Ascending aorta (tissue), 2 donors: ENCODE measurements around the gene CELF3. TPM values are rescaled to one million over a fixed set of nuclear protein-coding genes. Genes with fewer than 3 reads are reported as not detected.
"Not testable (repeated sequence)": the region's sequence is repeated elsewhere in the genome, so short reads cannot be mapped to it uniquely, and the experiment has no call there.

Experiments
- DNase-seq, 2 donors: peaks; one replicate each; pipeline ENCODE4 v3.0.0-alpha.2; 2019; ENCODE audit warnings: low spot score in 2 of 2
- H3K27ac ChIP-seq, 2 donors: fragments of 200-600 bp; sonication (generic); one replicate each; pipeline ENCODE4 v1.5.1; 2016 to 2017; ENCODE audit warnings: mild to moderate bottlenecking in 1 of 2
- H3K27me3 ChIP-seq: fragments of 200-600 bp; sonication (generic); one replicate; pipeline ENCODE4 v1.5.1; 2017
- H3K36me3 ChIP-seq, 2 donors: fragments of 200-600 bp; sonication (generic); one replicate each; pipeline ENCODE4 v1.5.1; 2016
- H3K4me1 ChIP-seq, 2 donors: fragments of 200-600 bp; sonication (generic); one replicate each; pipeline ENCODE4 v1.5.1; 2016 to 2017; ENCODE audit warnings: mild to moderate bottlenecking in 1 of 2
- H3K4me3 ChIP-seq, 2 donors: fragments of 200-600 bp; sonication (generic); one replicate each; pipeline ENCODE4 v1.5.1; 2016 to 2017; ENCODE audit warnings: mild to moderate bottlenecking in 1 of 2
- H3K9me3 ChIP-seq, 2 donors: fragments of 200-600 bp; sonication (generic); one replicate each; pipeline ENCODE4 v1.5.1; 2016
- intact Hi-C: fragments of 100-400 bp; cut with DNase I; formaldehyde crosslinking; loops from one replicate; pipeline ENCODE4 v1.15.1; 2023
- total RNA-seq: library from RNA; depleted of rRNA; stranded (reverse); fragments of >200 nt; gene quantifications from one replicate; pipeline ENCODE4 v1.1.0, GENCODE V29; 2016
- TF ChIP-seq, protein P1 (sequence below), 3 experiments: fragments of 200-600 bp in 2 of 3; fragments of 450-650 bp in 1 of 3; sonication (generic) in 2 of 3; IDR thresholded peaks; one replicate each; pipeline ENCODE4 v1.5.1; 2016 to 2019; ENCODE audit warnings: antibody characterized with exemption in 3 of 3, mild to moderate bottlenecking in 1 of 3, moderate library complexity in 1 of 3

CELF3 gene
- total RNA-seq, 1 donor from 2014 or later, result not detected

DNA sequence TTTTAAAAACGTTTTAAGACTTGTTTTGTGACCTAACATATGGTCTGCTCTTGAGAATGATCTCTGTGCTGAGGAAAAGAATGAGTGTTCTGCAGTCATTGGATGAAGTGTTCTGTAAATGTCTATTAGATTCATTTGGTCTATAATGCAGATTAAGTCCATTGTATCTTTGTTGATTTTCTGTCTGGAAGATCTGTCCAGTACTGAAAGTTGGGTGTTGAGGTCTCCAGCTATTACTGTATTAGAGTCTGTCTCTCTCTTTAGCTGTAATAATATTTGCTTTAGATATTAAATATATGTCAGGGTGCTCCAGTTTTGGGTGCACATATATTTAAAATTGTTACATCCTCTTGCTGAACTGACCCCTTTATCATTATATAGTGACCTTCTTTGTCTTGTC is 43.2 kb downstream of the CELF3 start:
- Histone ChIP-seq H3K27me3 (no peaks in the 10 kb centered on the region), H3K4me1 (no peaks in the 10 kb centered on the region), H3K9me3 (no peaks in the 10 kb centered on the region), H3K27ac (no peak overlapping the region), H3K4me3 (no peak overlapping the region), H3K36me3 (peaks cover 18 to 26% of the 10 kb centered on the region in 2 donors)
- intact Hi-C loops, result no loop called here
- TF ChIP-seq, protein P1, sequence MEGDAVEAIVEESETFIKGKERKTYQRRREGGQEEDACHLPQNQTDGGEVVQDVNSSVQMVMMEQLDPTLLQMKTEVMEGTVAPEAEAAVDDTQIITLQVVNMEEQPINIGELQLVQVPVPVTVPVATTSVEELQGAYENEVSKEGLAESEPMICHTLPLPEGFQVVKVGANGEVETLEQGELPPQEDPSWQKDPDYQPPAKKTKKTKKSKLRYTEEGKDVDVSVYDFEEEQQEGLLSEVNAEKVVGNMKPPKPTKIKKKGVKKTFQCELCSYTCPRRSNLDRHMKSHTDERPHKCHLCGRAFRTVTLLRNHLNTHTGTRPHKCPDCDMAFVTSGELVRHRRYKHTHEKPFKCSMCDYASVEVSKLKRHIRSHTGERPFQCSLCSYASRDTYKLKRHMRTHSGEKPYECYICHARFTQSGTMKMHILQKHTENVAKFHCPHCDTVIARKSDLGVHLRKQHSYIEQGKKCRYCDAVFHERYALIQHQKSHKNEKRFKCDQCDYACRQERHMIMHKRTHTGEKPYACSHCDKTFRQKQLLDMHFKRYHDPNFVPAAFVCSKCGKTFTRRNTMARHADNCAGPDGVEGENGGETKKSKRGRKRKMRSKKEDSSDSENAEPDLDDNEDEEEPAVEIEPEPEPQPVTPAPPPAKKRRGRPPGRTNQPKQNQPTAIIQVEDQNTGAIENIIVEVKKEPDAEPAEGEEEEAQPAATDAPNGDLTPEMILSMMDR (IDR thresholded peaks at IDR 0.05), result no peak
- DNase-seq, result no peak

DNA sequence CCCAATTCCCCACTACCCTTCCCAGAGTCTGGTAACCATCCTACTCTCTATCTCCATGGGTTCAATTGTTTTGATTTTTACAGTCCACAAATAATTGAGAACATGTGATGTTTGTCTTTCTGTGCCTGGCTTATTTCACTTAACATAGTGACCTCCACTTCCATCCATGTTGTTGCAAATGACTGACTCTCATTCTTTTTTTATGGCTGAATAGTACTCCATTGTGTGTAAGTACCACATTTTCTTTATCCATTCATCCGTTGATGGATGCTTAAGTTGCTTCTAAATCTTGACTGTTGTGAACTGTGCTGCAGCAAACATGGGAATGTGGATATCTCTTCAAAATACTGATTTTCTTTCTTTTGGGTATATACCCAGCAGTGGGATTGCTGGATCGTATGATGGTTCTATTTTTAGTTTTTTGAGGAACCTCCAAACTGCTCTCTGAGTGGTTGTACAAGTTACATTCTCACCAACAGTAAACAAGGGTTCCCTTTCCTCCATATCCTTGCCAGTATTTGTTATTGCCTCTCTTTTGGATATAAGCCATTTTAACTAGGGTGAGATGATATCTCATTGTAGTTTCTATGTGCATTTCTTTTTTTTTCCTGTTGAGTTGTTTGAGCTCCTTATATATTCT is 46.4 kb downstream of the CELF3 start:
- H3K27ac ChIP-seq, H3K4me3 ChIP-seq, H3K27me3 ChIP-seq, H3K9me3 ChIP-seq, intact Hi-C loops, DNase-seq, H3K4me1 ChIP-seq: not testable (repeated sequence)
- peaks cover 18 to 26% of the 10 kb centered on the region in 2 donors for H3K36me3 ChIP-seq

DNA sequence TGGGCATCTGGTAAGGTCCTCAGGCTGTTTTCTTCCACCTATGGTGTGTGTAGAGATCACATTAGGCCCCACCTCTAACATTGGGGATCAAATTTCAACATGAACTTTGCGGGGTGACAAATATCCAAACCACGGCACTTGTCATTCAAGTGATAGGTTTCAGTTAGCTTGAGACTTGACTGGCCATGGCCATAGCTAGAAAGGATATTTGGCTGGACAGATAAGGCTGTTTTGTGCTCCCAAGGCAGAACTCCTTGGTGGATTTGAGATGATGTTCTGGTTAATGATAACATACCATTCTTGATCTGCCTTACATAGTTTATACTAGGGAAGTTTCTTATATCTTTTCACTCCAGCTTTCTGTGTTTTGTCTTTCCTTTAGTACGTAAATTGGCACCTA is 48.5 kb downstream of the CELF3 start:
- DNase-seq, result no peak

DNA sequence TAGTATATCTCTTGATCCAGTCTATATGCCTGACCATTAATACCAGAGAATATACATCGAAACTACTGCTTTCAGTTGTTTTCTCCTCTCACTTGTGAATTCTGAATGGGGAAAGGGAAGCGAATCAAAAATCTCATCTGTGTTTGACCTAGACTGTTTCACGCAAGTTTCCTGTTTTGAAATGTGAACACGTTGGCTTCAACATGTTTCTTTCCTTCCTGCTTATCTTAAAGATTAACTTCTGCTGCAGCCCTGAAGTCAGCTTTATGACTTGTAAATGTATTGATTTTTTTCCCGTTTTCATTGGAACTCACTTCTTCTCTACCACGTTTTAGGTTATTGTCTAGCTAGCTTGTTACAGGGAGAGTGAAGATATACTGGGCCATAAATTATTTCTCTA is 54.9 kb downstream of the CELF3 start:
- TF ChIP-seq, protein P1 (IDR thresholded peaks at IDR 0.05), result no peak
- DNase-seq, result no peak
- H3K27me3 ChIP-seq, result no peaks in the 10 kb centered on the region
- no peaks in the 10 kb centered on the region for H3K4me1 ChIP-seq
- H3K4me3 ChIP-seq, result no peak overlapping the region
- intact Hi-C loops, result no loop called here
- H3K9me3 ChIP-seq, result no peaks in the 10 kb centered on the region
- no peak overlapping the region for H3K27ac ChIP-seq
- H3K36me3 ChIP-seq, result peaks cover 18 to 34% of the 10 kb centered on the region in 2 donors

More for the DNA sequence above, 48.5 kb downstream of the CELF3 start:
- TF ChIP-seq, protein P1 (IDR thresholded peaks at IDR 0.05), result no peak
- intact Hi-C loops, result no loop called here
- H3K27ac ChIP-seq, result no peak overlapping the region
- H3K36me3 ChIP-seq, result peaks cover 18 to 27% of the 10 kb centered on the region in 2 donors
- H3K27me3 ChIP-seq, result no peaks in the 10 kb centered on the region
- no peak overlapping the region for H3K4me3 ChIP-seq
- no peaks in the 10 kb centered on the region for H3K4me1 ChIP-seq
- no peaks in the 10 kb centered on the region for H3K9me3 ChIP-seq

DNA sequence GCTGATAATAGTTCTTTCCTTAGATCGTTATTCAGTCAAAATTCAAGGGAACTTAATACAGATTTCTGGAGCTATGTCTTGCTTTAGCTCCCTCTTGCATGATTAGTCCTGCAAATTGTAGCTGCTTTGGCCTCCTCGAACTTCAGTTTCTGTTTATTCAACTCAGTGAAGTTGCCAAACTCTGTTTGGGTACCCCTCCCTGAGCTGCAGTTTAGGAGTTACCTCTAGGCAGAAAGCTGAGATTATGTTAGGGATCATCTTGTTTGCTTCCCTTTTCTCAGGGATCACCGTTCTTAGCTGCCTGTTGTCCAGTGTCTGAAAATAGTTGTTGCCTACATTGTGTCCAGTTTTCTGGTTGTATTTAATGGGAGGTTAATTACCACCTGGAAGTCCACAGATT is 61.2 kb downstream of the CELF3 start:
- H3K4me1 ChIP-seq, result peaks cover 0 to 3% of the 10 kb centered on the region in 2 donors
- H3K9me3 ChIP-seq, result no peaks in the 10 kb centered on the region
- no peak overlapping the region for H3K4me3 ChIP-seq
- no peak overlapping the region for H3K27ac ChIP-seq
- TF ChIP-seq, protein P1 (IDR thresholded peaks at IDR 0.05), result no peak
- no peak for DNase-seq
- intact Hi-C loops, result no loop called here
- H3K36me3 ChIP-seq, result peaks cover 12 to 22% of the 10 kb centered on the region in 2 donors
- no peaks in the 10 kb centered on the region for H3K27me3 ChIP-seq

DNA sequence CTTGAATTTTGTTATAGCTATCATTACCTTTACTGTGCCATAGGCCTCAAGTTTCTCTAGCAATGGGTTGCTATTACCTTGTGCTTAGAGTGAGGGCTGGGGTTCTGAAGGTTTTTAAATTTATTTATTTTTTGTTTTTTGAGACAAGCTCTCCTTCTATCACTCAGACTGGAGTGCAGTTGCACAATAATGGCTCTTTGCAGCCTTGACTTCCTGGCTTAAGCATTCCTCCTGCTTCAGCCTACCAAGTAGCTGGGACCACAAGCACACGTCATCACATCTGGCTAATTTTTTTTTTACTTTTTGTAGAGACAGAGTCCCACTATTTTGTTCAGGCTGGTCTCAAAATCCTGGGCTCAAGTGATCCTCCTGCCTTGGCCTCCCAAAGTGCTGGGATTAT is 63.2 kb downstream of the CELF3 start:
- Histone ChIP-seq H3K27ac (no peak overlapping the region), H3K9me3 (no peaks in the 10 kb centered on the region), H3K36me3 (peaks cover 5 to 12% of the 10 kb centered on the region in 2 donors), H3K27me3 (no peaks in the 10 kb centered on the region), H3K4me3 (no peak overlapping the region), H3K4me1 (peaks cover 0 to 3% of the 10 kb centered on the region in 2 donors)
- no peak for DNase-seq
- intact Hi-C loops, result no loop called here
- TF ChIP-seq, protein P1 (IDR thresholded peaks at IDR 0.05), result no peak

Other genes starting within 250 kb of the CELF3 start
- not detected for gene CGN, start 205.4 kb downstream of the CELF3 start, total RNA-seq
- gene TUFT1, start 176.5 kb downstream of the CELF3 start, total RNA-seq, result 2.3 TPM
- 13.0 TPM for gene SNX27, start 104.8 kb downstream of the CELF3 start, total RNA-seq
- gene RIIAD1, start 4.7 kb upstream of the CELF3 start, total RNA-seq, result not detected
- 64.8 TPM for gene MRPL9, start 46.7 kb upstream of the CELF3 start, total RNA-seq
- gene TDRKH, start 73.7 kb upstream of the CELF3 start, total RNA-seq, result 1.5 TPM
- gene LINGO4, start 88.6 kb upstream of the CELF3 start, total RNA-seq, result not detected
- gene RORC, start 115.0 kb upstream of the CELF3 start, total RNA-seq, result not detected
- gene C2CD4D, start 123.0 kb upstream of the CELF3 start, total RNA-seq, result not detected
- not detected for gene THEM5, start 136.9 kb upstream of the CELF3 start, total RNA-seq
- 7.7 TPM for gene THEM4, start 192.7 kb upstream of the CELF3 start, total RNA-seq